Activated effector memory CD4-positive, alpha-beta T cell treated with anti-CD3 and anti-CD28 coated beads, Interleukin-2, amount 50 U/mL, for 16 hours (primary cell): Measurements from ENCODE around the gene IFT43.
"Not testable (repeated sequence)": the region's sequence is repeated elsewhere in the genome, so short reads cannot be mapped to it uniquely, and the experiment has no call there.

Source experiments
- DNase-seq: peaks from one replicate; pipeline ENCODE4 v3.0.0-alpha.2; 2020

IFT43 gene

DNA sequence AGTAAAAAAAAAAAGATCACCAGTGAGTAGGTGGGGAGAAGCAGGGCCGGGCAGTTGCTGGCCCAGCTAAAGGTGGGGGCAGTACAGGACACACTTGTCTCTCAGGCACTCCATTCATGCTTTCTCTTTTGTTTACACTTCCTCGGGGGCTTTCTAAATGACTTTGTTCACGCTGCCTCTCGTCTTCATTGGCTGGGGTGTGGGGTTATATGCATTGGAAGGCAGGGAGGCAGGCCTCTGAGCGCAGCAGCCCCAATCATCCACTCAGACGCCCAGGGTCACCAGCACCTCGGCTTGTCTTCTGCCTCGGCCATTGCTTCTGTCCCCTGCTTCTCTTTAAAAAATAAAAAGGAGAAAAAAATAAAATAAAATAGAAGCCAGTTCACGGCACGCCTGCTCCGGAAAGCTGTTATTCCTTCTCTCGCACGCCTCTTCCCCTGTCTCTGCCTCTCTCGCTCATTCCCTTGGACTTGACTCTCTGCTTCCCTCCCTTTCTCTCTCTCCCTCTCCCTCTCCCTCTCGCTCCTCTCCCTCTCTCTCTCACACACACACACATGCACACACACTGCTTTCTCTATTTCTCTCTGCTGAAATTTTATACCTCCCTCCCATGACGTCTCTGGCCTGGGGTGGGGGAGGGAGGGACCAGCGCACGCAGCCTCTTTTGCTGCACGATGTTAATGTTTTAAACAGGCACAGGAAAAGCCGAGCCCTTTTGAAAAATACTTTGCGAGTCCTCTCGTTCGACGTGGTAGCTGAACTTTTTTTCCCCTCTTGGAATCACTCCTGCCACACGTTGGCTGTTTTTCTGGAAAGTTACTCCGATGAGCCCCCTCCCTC, 3.9 kb upstream of the IFT43 start, which contains the start of gene TGFB3:
Gene TGFB3 (minus strand): TSS at position 570 of the 840 bp plus-strand sequence. CDS start 1,102 bp downstream, outside the sequence.
- DNase-seq: peak; percentile 83

- peak; percentile 92 for DNase-seq
Measured at GRCh38 chr14:75982266-75983018, 3.1 kb upstream of the IFT43 start.

- no peak for DNase-seq
Measured at GRCh38 chr14:75983019-75983358, 2.6 kb upstream of the IFT43 start.

DNA sequence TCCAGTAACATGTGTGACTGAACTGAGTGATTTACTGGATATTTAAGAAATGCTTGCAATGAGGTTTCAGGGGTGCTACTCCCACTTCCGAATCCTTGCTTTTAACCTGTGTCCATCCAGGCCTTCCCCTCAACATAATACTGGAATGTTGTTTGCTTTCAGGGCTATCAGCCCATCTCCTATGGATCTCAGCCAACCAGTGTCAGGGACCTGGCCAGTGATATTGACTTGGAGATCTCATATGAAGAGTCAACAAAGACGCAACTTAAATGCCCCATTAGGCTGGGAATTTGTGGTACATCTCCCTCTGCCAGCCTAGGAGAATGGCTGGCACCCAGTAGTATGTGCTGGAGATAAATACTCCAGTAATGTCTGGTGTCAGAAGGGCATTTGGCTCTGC, 889 bp upstream of the IFT43 start:
- no peak for DNase-seq

DNA sequence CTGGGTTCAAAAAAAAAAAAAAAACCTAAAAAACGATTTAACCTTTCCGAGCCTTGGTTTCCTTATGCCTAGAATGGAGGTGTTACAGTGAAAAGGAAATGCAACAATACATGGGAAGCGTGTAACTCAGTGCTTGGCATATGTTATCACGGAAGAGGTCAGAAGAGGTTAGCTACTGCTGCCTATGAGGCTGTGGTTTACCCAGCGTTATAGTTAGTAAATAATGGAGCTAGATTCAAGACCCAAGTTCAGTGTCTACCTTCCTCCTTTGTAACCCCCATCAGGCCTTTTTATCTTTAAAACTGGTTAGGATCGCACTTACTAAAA, 839 bp downstream of the IFT43 start:
- no peak for DNase-seq

GRCh38 chr14:75987201-75987970, 1.8 kb downstream of the IFT43 start:
- DNase-seq: no peak

- no peak for DNase-seq
Measured at GRCh38 chr14:75989134-75989533, 3.6 kb downstream of the IFT43 start.

DNA sequence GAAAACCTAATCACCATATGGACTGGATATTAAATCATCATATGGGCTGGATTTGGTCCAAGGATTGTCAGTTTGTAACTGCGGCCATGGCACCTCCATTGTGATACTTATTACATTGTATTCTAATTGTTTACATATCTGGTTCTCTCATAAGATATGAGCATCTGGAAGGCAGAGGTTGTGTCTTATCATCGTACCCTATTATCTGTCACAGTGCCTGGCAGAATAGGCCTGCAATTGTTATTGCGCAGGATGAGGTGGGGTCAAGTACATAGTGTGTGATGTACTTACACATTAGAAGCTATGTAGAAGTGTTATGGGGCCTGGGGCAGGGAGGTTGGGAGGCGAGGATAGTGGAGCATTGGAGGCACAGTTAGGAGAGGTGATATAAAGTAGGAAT, 4.7 kb downstream of the IFT43 start:
- no peak for DNase-seq

DNA sequence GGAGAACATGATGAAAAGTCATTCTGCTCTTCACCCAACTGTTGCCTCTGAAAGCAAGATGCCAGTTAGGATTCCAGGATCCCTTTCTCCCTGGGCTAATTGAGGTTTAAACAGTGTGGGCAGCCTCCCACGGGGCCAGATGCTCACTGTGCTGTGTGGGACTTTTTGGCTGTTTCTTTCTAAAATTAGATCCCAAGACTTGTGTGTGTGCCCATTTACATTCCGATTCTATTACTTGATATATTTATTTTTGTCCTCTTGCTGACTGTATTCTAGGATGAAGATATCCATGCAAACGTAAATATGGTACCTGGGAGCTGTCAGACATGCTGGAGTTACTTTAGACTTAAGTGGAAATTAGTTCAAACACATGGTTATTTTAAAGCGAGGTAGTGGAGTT, 6.2 kb downstream of the IFT43 start:
- no peak for DNase-seq

DNA sequence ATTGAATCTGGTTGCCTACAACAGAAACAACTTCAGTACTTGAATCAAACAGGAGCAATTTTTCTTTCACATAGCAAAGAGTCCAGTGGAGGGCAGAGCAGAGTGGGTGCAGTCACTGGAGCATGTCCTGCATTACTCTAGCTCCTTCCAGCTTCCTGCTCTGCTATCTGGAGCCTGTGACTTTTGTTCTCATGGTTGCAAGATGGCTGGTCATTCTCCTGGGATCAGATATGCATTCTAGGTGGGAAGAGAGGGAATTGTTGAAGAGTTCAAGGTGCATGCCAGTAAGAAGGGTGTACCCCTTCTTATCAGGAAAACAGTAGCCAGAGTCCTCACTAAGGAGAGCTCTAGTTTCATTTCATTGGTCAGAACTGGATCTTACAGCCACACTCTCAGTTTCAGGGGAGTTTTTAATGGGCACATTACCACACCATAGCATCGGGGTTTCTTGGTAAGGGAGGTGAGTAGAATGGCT, 8.0 kb downstream of the IFT43 start:
- no peak for DNase-seq

DNA sequence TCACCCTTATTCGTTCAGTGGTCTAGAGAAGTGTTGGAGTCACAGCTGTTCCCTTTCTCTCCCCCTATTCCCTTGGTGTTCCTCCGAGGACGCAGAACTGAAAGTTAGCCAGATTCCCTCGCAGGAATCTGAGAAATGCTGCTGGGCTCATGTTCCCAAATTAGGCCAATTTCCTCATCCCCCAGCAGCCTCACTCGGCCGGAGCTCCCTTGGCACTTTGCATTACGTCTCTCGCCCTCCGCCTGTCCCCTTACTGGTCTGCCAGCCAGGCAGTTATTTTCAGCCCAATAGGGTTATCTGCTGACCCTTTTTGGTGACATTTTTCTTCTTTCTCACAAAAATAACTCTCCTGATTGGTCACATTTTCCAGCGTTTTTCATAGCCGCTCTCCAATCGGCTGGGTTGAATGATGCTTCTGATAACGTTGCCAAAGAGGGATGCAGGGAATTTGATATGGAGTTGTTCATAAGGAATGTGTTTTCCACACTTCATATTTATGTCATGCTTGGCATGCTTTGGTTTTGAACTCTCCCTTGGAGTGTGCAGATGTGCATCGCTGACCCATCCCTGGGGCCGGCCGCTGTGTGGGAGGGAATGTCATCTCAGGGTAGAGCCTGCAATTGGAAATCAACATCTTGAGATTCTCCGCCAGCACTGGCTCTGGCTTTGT, 9.9 kb downstream of the IFT43 start:
- no peak for DNase-seq

DNA sequence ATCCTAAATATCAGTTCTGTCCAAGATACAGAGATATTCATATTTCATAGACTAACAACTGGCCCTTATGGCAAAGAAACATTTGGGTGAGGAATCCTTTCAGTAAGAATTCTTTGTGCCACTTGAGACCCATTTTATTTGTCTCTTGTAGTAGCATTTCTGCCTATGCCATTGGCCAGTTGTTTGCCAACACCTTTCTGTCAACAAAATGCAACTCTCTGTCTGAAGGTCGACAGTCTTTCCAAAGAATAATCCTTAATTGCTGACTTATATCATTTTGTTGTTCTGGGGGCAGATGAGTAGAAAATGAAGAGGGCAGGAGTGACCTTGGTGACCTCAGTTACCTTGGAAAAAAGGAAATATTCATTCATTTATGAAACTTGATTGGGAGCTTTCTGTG, 10.9 kb downstream of the IFT43 start:
- DNase-seq: no peak

DNA sequence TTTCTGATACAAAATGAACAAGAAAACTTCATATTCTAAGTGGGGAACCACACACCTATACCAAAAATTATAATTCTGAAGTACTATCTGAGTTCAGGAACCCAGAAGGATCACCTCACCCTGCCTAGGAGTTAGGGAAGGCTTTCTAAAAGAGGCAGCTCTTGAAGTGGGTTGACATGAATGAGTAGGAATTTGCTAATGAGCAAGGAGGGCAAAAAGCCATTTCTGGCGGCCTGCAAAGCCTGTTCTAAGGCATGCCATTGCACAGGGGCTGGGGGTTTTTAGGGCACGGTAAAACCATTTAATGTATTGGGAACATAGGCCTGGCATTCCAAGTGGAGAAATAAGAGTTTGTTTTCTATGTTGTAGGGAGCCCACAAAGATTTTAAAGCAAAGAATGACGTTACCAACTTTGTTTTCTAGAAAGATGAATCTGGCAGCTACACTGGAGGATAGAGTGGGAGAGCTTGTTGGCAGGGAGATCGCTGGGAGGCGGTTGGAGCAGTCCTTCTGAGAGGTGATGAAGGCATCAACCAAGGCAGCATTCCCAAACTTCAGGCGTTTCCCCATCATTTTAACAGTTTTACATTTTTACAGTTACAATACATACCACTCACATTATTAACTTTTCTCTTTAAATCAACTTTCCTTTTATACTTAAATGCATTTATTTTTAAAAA, 14.1 kb downstream of the IFT43 start:
- DNase-seq: no peak

GRCh38 chr14:76002383-76002782, 16.8 kb downstream of the IFT43 start:
- DNase-seq: no peak

DNA sequence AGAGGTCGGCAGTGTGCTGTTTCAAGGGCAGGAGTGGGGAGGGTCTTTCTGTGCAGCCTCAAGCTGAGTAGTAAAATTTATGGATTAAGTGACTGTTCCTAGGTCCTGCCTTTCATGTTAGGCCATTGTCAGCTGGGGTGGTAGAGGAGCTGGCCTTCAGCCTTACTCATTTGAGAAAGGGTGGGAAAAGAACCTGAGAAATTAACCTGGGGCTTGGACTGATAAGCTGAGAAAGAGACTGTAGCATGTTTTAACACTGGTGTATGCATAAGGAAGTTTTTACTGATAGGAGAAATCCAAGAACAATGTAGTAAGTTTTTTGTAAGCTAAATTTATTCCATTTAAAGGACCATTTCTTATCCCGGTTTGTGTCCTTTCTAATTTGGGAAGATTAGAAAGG, 20.7 kb downstream of the IFT43 start:
- DNase-seq: no peak

GRCh38 chr14:76007379-76007778, 21.8 kb downstream of the IFT43 start:
- DNase-seq: no peak

GRCh38 chr14:76007852-76008251, 22.3 kb downstream of the IFT43 start:
- DNase-seq: no peak

- not testable (repeated sequence) for DNase-seq
Measured at GRCh38 chr14:76009627-76010026, 24.1 kb downstream of the IFT43 start.

- DNase-seq: no peak
Measured at GRCh38 chr14:76011930-76012329, 26.4 kb downstream of the IFT43 start.

DNA sequence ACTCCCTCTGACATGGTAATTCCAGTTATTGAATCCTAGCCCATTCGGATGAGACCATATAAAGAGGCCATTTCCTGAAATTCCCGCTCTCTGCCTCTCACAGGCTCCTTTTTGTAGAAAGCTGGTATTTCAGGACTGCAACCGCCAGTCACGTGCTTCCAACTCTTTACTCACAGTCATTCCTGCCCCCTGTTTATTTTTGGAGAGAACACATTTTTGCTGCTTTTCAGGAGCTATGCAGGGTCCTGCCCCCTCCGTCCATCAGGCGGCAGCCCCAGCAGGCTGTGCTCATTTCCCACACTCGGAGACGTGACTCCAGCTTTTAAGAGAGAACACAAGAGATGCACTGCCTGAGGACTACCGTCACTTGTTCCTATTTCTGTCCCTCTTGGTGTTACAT, 26.8 kb downstream of the IFT43 start:
- DNase-seq: no peak

- no peak for DNase-seq
Measured at GRCh38 chr14:76015191-76015590, 29.6 kb downstream of the IFT43 start.

- no peak for DNase-seq
Measured at GRCh38 chr14:76015668-76016067, 30.1 kb downstream of the IFT43 start.
